ENCODE results near the gene MNAT1. TPM values are rescaled to one million over a fixed set of nuclear protein-coding genes. Genes with fewer than 3 reads are reported as not detected.
"Not testable (repeated sequence)": the region's sequence is repeated elsewhere in the genome, so short reads cannot be mapped to it uniquely, and the experiment has no call there.

The MNAT1 gene
- total and polyA plus RNA-seq, 8 donors, result 21.6 to 39.0 (median 34.8) TPM

DNA sequence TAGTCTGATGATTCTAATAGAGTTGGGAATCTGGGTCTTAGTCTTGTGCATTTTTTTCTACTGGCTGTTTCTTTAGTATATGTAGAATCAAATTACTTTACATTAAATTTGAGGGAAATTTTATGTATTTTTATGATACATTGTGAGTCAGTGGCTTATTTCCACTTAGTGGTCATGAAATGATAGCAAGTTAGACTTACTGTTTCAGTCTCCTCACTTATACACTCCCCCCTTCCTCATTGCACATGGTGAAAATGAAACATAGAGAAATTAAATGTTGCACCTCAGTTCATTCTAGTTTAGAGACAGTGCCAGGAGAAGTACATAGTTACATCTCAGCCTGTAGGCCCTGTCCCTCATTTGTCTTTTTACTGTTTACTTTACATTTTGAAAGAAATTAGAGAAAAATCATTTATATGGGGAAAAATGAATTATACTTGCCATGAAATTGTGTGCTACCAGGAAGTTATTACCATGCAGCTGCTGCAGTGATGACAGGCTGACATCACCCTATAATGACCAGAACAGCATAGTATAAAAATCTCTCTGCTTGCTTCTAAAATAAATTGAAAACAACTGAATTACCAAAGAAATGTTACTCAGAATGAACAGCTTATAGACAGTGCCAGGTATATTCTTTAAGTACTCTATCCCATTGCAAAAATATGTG lies 133.1 kb downstream of the MNAT1 start:
- DNase-seq (no peak), ATAC-seq (no peak)
- H3K27me3 ChIP-seq, result no peaks in the 10 kb centered on the region
- no peaks in the 10 kb centered on the region for H3K9me3 ChIP-seq
- H3K36me3 ChIP-seq, result no peaks in the 10 kb centered on the region
- H3K27ac ChIP-seq, result no peak overlapping the region
- TF ChIP-seq, protein P1, sequence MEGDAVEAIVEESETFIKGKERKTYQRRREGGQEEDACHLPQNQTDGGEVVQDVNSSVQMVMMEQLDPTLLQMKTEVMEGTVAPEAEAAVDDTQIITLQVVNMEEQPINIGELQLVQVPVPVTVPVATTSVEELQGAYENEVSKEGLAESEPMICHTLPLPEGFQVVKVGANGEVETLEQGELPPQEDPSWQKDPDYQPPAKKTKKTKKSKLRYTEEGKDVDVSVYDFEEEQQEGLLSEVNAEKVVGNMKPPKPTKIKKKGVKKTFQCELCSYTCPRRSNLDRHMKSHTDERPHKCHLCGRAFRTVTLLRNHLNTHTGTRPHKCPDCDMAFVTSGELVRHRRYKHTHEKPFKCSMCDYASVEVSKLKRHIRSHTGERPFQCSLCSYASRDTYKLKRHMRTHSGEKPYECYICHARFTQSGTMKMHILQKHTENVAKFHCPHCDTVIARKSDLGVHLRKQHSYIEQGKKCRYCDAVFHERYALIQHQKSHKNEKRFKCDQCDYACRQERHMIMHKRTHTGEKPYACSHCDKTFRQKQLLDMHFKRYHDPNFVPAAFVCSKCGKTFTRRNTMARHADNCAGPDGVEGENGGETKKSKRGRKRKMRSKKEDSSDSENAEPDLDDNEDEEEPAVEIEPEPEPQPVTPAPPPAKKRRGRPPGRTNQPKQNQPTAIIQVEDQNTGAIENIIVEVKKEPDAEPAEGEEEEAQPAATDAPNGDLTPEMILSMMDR (IDR thresholded peaks at IDR 0.05), result no peak
- H3K4me3 ChIP-seq, result no peak overlapping the region
- intact Hi-C loops (cut with DNase I), result no loop called here
- H3K4me1 ChIP-seq, result no peaks in the 10 kb centered on the region

DNA sequence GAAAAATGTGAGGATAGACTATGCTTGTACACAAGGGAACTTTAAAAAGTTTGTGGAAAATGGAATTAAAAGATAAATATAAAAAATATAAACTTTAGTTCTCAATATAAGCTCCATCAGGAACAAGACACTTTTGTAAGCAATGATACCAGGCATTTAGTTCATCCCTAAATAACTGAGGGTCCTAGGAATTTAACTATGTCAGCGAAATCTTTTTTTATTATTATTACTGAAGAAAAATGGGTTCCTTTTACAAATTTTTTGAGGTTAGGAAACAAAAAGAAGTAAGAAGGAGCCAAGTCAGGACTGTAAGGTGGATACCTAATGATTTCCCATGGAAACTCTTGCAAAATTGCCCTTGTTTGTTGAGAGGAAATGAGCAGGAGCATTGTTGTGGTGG lies 143.6 kb downstream of the MNAT1 start:
- ATAC-seq, result no peak
- H3K4me3 ChIP-seq, result no peak overlapping the region
- H3K27me3 ChIP-seq, result no peaks in the 10 kb centered on the region
- peaks cover 0 to 3% of the 10 kb centered on the region in 2 donors for H3K36me3 ChIP-seq
- DNase-seq, result no peak
- peaks cover 0 to 3% of the 10 kb centered on the region in 2 donors for H3K9me3 ChIP-seq
- intact Hi-C loops (cut with DNase I), result no loop called here
- no peak overlapping the region for H3K27ac ChIP-seq
- H3K4me1 ChIP-seq, result no peaks in the 10 kb centered on the region
- TF ChIP-seq, protein P1 (IDR thresholded peaks at IDR 0.05), result no peak

DNA sequence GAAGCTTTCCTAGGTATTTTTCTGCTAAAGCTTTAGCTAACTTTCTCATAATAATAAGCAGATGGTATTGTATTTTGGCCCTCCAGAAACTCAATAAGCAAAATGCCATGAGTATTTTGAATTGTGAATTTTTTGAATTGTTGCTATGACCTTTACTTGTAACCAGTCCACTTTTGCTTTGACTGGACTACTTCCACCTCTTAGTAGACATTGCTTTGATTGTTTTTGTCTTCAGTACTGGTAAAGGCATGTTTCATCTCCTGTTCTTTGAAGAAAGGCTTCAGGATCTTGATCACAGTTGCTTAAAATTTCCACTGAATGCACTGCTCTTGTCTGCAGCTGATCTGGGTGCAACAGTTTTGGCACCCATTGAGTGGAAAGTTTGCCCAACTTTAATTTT lies 144.0 kb downstream of the MNAT1 start:
- intact Hi-C loops (cut with DNase I), result no loop called here
- no peak for ATAC-seq
- H3K27ac ChIP-seq, result no peak overlapping the region
- H3K4me3 ChIP-seq, result no peak overlapping the region
- H3K4me1 ChIP-seq, result no peaks in the 10 kb centered on the region
- H3K27me3 ChIP-seq, result no peaks in the 10 kb centered on the region
- peaks cover 0 to 7% of the 10 kb centered on the region in 2 donors for H3K9me3 ChIP-seq
- no peak for DNase-seq
- TF ChIP-seq, protein P1 (IDR thresholded peaks at IDR 0.05), result no peak
- H3K36me3 ChIP-seq, result peaks cover 0 to 3% of the 10 kb centered on the region in 2 donors

DNA sequence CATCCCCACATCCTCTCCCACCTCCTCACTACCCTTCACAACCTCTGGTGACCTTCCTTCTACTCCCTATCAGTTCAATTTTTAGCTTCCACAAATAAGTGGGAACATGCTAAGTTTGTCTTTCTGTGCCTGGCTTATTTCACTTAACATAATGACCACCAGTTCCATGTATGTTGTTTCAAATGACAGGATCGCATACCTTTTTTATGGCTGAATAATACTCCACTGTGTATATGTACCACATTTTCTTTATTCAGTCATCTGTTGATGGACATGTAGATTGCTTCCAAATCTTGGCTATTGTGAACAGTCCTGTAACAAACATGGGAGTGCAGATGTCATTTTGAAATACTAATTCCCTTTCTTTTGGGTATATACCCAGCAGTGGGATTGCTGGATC lies 147.7 kb downstream of the MNAT1 start:
- no peak for DNase-seq
- Histone ChIP-seq H3K9me3 (peaks cover 0 to 22% of the 10 kb centered on the region in 2 donors), H3K4me1 (no peaks in the 10 kb centered on the region), H3K4me3 (no peak overlapping the region), H3K27me3 (no peaks in the 10 kb centered on the region), H3K36me3 (peaks cover 0 to 3% of the 10 kb centered on the region in 2 donors), H3K27ac (no peak overlapping the region)
- no peak for ATAC-seq
- TF ChIP-seq, protein P1 (IDR thresholded peaks at IDR 0.05), result no peak
- intact Hi-C loops (cut with DNase I), result no loop called here

DNA sequence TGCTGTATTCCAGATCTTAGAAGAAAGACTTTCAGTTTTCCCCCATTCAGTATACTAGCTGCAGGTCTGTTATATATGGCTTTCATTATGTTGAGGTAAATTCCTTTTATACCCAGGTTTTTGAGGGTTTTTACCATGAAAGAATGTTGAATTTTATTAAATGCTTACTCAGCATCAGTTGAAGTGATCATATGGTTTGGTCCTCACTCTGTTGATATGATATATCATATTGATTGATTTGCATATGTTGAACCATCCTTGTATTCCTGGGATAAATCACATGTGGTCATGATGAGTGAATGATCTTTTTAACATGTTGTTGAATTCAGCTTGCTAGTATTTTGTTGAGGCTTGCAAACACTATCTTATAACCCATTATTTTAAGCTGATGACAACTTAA lies 149.6 kb downstream of the MNAT1 start:
- Histone ChIP-seq H3K27me3 (no peaks in the 10 kb centered on the region), H3K9me3 (peaks cover 0 to 24% of the 10 kb centered on the region in 2 donors), H3K36me3 (peaks cover 0 to 3% of the 10 kb centered on the region in 2 donors), H3K27ac (no peak overlapping the region), H3K4me3 (no peak overlapping the region), H3K4me1 (no peaks in the 10 kb centered on the region)
- TF ChIP-seq, protein P1 (IDR thresholded peaks at IDR 0.05), result no peak
- ATAC-seq (no peak), DNase-seq (no peak)
- intact Hi-C loops (cut with DNase I), result no loop called here

DNA sequence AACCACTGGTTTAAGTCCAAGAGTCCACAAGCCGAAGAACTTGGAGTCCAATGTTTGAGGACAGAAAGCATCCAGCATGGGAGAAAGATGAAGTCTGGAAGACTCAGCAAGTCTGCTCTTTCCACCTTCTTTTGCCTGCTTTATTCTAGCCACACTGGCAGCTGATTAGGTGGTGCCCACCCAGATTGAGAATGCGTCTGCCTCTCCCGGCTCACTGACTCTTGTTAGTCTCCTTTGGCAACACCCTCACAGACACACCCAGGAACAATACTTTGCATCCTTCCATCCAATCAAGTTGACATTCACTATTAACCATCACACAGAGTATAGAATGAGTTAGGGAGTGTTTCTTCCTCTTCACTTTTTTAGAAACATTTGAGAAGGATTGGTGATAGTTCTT lies 156.1 kb downstream of the MNAT1 start:
- not testable (repeated sequence) for ATAC-seq

More for the DNA sequence above, 156.1 kb downstream of the MNAT1 start:
- H3K27me3 ChIP-seq; H3K4me3 ChIP-seq; H3K27ac ChIP-seq; H3K9me3 ChIP-seq; H3K36me3 ChIP-seq; H3K4me1 ChIP-seq; DNase-seq; intact Hi-C loops (cut with DNase I): not testable (repeated sequence)
